ENCODE results near the gene SLC16A12.

The SLC16A12 gene

GRCh38 chr10:89518108-89518507 lies 17.3 kb downstream of the SLC16A12 start:
- Histone ChIP-seq H3K4me3 (ENCODE audit: low read length) (no peak overlapping the region), H3K27me3 (ENCODE audit: insufficient read depth, low read length) (peaks cover 11% of the 10 kb centered on the region), H2AFZ (ENCODE audit: low read depth, low read length) (no peak overlapping the region), H3K4me1 (ENCODE audit: insufficient read depth, low read length) (no peaks in the 10 kb centered on the region), H3K36me3 (ENCODE audit: insufficient read depth, low read length) (no peaks in the 10 kb centered on the region), H3K9me3 (ENCODE audit: low read length) (no peaks in the 10 kb centered on the region)

- H3K36me3 ChIP-seq (ENCODE audit: insufficient read depth, low read length) = no peaks in the 10 kb centered on the region
- no peaks in the 10 kb centered on the region for H3K4me1 ChIP-seq (ENCODE audit: insufficient read depth, low read length)
- no peak overlapping the region for H3K4me3 ChIP-seq (ENCODE audit: low read length)
- peaks cover 6% of the 10 kb centered on the region for H3K27me3 ChIP-seq (ENCODE audit: insufficient read depth, low read length)
- H3K9me3 ChIP-seq (ENCODE audit: low read length) = no peaks in the 10 kb centered on the region
- H2AFZ ChIP-seq (ENCODE audit: low read depth, low read length) = no peak overlapping the region
Observed at GRCh38 chr10:89516149-89516832, 19.1 kb downstream of the SLC16A12 start.

DNA sequence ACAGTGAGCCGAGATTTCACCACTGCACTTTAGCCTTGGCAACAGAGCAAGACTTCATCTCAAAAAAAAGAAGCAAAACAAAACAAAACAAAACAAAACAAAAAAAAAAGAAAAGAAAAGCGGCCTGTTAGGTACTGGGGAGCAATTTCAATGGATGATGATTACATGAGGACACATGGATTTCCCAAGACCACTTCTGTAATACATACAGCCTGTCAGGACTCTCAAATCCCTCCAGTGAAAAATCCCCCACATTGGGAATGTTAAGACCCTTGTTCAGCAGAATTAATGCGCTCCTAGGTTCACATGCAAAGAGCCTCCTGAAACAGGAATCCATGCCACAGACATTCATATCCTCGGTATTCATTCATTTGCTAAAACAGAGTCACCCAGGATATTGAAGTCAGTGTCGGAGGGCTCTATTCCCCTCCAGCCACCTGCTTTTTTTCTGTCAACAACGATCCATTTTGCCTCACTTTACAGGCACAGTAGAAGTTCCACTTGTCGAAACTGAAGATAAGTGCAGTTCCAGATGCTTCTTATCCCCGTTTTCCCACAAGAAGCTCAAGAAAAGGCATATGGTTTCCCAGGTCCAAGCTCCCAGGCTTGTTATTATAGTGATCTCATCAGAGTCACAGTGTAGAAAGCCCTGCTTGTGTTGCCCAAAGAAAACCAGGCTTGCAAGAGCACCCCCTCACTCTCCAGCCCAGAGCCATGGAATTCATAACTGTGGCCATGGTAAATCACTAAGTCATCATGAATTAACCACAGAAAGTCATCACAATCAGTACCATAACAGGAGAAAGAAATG lies 20.2 kb downstream of the SLC16A12 start:
- Histone ChIP-seq H3K27me3 (ENCODE audit: insufficient read depth, low read length) (peaks cover 3% of the 10 kb centered on the region), H3K4me3 (ENCODE audit: low read length) (no peak overlapping the region), H3K36me3 (ENCODE audit: insufficient read depth, low read length) (no peaks in the 10 kb centered on the region), H3K4me1 (ENCODE audit: insufficient read depth, low read length) (no peaks in the 10 kb centered on the region), H3K9me3 (ENCODE audit: low read length) (no peaks in the 10 kb centered on the region), H2AFZ (ENCODE audit: low read depth, low read length) (no peak overlapping the region)

- Histone ChIP-seq H3K4me1 (ENCODE audit: insufficient read depth, low read length) (no peaks in the 10 kb centered on the region), H3K4me3 (ENCODE audit: low read length) (no peak overlapping the region), H2AFZ (ENCODE audit: low read depth, low read length) (no peak overlapping the region), H3K27me3 (ENCODE audit: insufficient read depth, low read length) (no peaks in the 10 kb centered on the region), H3K36me3 (ENCODE audit: insufficient read depth, low read length) (no peaks in the 10 kb centered on the region), H3K9me3 (ENCODE audit: low read length) (no peaks in the 10 kb centered on the region)
Observed at GRCh38 chr10:89513206-89513605, 22.2 kb downstream of the SLC16A12 start.

DNA sequence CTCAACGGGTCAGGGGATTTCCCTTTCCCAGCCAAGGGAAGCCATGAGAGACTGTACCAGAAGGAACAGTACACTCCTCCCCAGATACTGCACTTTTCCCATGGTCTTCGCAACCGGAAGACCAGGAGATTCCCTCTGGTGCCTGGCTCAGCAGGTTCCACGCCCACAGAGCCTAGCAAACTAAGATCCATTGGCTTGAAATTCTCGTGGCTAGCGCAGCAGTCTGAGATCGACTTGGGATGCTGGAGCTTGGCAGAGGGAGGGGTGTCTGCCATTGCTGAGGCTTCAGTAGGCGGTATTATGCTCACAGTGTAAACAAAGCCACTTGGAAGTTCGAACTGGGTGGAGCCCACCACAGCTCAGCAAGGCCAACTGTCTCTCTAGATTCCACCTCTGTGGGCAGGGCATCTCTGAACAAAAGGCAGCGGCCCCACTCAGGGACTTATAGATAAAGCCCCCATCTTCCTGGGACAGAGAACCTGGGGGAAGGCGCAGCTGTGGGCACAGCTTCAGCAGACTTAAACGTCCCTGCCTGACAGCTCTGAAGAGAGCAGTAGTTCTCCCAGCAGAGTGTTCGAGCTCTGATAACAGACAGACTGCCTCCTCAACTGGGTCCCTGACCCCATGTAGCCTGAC lies 29.6 kb downstream of the SLC16A12 start:
- Histone ChIP-seq H3K36me3 (ENCODE audit: insufficient read depth, low read length) (no peaks in the 10 kb centered on the region), H3K9me3 (ENCODE audit: low read length) (no peaks in the 10 kb centered on the region), H2AFZ (ENCODE audit: low read depth, low read length) (no peak overlapping the region), H3K4me3 (ENCODE audit: low read length) (no peak overlapping the region), H3K27me3 (ENCODE audit: insufficient read depth, low read length) (peaks cover 3% of the 10 kb centered on the region), H3K4me1 (ENCODE audit: insufficient read depth, low read length) (no peaks in the 10 kb centered on the region)

DNA sequence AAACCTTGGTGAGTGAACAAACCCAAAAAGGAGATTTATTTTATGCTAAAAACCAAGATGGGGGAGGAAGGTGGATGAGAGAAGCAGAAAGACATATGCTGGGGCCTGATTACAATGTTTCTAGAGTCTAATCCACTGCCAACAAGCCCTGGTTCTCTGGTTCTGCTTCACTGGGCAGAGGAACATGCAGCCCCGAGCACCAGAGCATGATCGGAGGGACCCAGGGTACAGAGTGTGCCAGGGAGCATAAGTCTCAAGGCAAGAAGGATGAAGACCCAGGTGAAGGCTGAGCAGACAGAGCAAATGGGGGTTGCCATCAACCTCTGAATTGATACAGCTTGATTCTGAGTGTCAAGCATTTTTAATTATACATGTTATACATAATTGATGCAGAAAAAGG lies 30.7 kb downstream of the SLC16A12 start:
- H3K36me3 ChIP-seq (ENCODE audit: insufficient read depth, low read length) = no peaks in the 10 kb centered on the region
- peaks cover 3% of the 10 kb centered on the region for H3K27me3 ChIP-seq (ENCODE audit: insufficient read depth, low read length)
- H3K9me3 ChIP-seq (ENCODE audit: low read length) = no peaks in the 10 kb centered on the region
- no peaks in the 10 kb centered on the region for H3K4me1 ChIP-seq (ENCODE audit: insufficient read depth, low read length)
- H3K4me3 ChIP-seq (ENCODE audit: low read length) = no peak overlapping the region
- H2AFZ ChIP-seq (ENCODE audit: low read depth, low read length) = no peak overlapping the region

DNA sequence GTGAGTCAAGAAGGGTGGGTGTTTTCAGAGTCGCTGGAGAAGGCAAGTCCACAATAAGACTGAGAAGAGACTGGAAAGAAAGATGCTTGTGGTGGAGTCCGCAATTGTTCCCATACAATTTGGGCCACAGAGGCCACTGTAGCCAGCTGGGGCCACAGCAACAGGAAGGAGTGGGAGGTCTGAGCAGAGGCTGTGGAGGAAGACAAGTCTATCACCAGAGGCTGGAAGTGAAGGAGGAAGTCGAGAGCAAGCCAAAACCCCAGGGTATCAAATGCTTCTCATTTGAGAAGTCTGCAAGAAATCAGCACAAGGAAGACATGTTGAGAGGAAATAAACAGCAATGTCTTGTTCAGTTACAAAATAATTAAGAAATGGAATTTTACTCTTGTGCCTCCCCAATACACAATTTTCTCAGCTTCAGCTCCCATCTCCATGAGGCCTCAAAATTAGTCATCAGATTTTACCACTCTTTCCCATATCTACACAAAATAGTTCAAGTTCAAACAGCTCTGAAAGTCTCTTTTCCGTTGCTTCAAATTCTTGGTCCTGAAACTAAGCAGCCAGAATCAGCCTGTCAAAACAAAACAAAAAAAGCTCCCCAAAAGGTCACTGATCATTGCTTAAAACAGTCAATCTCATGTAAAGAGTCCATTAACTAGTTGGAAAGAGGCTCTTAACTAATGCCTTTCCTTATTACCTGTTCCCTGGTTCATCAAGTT lies 31.6 kb downstream of the SLC16A12 start:
- no peaks in the 10 kb centered on the region for H3K4me1 ChIP-seq (ENCODE audit: insufficient read depth, low read length)
- no peak overlapping the region for H3K4me3 ChIP-seq (ENCODE audit: low read length)
- no peak overlapping the region for H2AFZ ChIP-seq (ENCODE audit: low read depth, low read length)
- H3K36me3 ChIP-seq (ENCODE audit: insufficient read depth, low read length) = no peaks in the 10 kb centered on the region
- H3K9me3 ChIP-seq (ENCODE audit: low read length) = no peaks in the 10 kb centered on the region
- peaks cover 3% of the 10 kb centered on the region for H3K27me3 ChIP-seq (ENCODE audit: insufficient read depth, low read length)

DNA sequence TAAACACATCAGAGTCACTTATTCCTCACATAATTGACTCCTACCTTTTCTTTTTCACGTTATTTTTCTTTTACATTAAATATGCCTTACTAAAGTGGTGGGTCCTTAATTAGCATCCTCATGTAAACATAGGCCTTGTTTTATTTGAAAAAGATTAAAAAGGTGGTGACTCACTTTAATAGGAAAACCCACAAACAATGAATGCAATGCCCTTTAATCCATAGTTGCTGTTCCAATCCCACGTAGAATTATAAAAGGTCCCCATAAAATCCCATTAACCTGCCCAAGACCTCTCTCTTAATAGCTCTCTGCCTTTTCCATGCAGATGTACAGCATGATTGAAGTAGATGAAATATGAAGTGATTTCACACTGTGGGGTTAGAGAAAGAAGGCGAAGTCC lies 32.2 kb downstream of the SLC16A12 start:
- Histone ChIP-seq H3K27me3 (ENCODE audit: insufficient read depth, low read length) (peaks cover 3% of the 10 kb centered on the region), H2AFZ (ENCODE audit: low read depth, low read length) (no peak overlapping the region), H3K36me3 (ENCODE audit: insufficient read depth, low read length) (no peaks in the 10 kb centered on the region)

GRCh38 chr10:89502549-89502948 lies 32.8 kb downstream of the SLC16A12 start:
- Histone ChIP-seq H2AFZ (ENCODE audit: low read depth, low read length) (no peak overlapping the region), H3K36me3 (ENCODE audit: insufficient read depth, low read length) (no peaks in the 10 kb centered on the region), H3K4me1 (ENCODE audit: insufficient read depth, low read length) (no peaks in the 10 kb centered on the region), H3K9me3 (ENCODE audit: low read length) (no peaks in the 10 kb centered on the region), H3K27me3 (ENCODE audit: insufficient read depth, low read length) (peaks cover 3% of the 10 kb centered on the region), H3K4me3 (ENCODE audit: low read length) (no peak overlapping the region)

More for the DNA sequence above, 32.2 kb downstream of the SLC16A12 start:
- no peaks in the 10 kb centered on the region for H3K4me1 ChIP-seq (ENCODE audit: insufficient read depth, low read length)
- H3K4me3 ChIP-seq (ENCODE audit: low read length) = no peak overlapping the region
- H3K9me3 ChIP-seq (ENCODE audit: low read length) = no peaks in the 10 kb centered on the region

GRCh38 chr10:89494575-89494974 lies 40.8 kb downstream of the SLC16A12 start:
- no peaks in the 10 kb centered on the region for H3K4me1 ChIP-seq (ENCODE audit: insufficient read depth, low read length)
- no peaks in the 10 kb centered on the region for H3K27me3 ChIP-seq (ENCODE audit: insufficient read depth, low read length)
- H2AFZ ChIP-seq (ENCODE audit: low read depth, low read length) = no peak overlapping the region
- no peaks in the 10 kb centered on the region for H3K36me3 ChIP-seq (ENCODE audit: insufficient read depth, low read length)
- no peak overlapping the region for H3K4me3 ChIP-seq (ENCODE audit: low read length)
- no peaks in the 10 kb centered on the region for H3K9me3 ChIP-seq (ENCODE audit: low read length)

GRCh38 chr10:89494068-89494467 lies 41.3 kb downstream of the SLC16A12 start:
- Histone ChIP-seq H3K4me1 (ENCODE audit: insufficient read depth, low read length) (no peaks in the 10 kb centered on the region), H3K4me3 (ENCODE audit: low read length) (no peak overlapping the region), H3K27me3 (ENCODE audit: insufficient read depth, low read length) (no peaks in the 10 kb centered on the region), H3K9me3 (ENCODE audit: low read length) (no peaks in the 10 kb centered on the region), H2AFZ (ENCODE audit: low read depth, low read length) (no peak overlapping the region), H3K36me3 (ENCODE audit: insufficient read depth, low read length) (no peaks in the 10 kb centered on the region)

DNA sequence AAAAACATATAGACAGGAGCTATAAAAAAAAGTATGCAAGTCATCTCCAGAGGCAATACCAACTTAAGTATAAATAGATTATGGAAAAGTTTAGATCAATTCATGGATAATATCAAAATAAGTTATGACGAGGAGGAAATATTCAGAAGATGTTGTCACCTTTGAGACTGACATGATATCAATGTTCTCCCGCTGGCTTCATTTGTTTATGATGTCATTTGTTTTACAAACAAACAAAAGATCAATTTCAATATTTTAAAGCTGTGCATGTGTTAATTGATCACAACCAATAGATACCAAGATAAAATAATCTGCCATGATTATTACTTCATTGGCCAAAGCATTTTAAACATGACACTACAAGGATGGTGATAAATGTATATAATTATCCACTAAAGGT lies 43.5 kb downstream of the SLC16A12 start:
- no peaks in the 10 kb centered on the region for H3K9me3 ChIP-seq (ENCODE audit: low read length)
- no peaks in the 10 kb centered on the region for H3K27me3 ChIP-seq (ENCODE audit: insufficient read depth, low read length)

More for the DNA sequence above, 43.5 kb downstream of the SLC16A12 start:
- H3K4me3 ChIP-seq (ENCODE audit: low read length) = no peak overlapping the region
- H3K36me3 ChIP-seq (ENCODE audit: insufficient read depth, low read length) = no peaks in the 10 kb centered on the region
- H2AFZ ChIP-seq (ENCODE audit: low read depth, low read length) = no peak overlapping the region
- no peaks in the 10 kb centered on the region for H3K4me1 ChIP-seq (ENCODE audit: insufficient read depth, low read length)
